T-helper 2 cell (primary cell): ENCODE data around the gene KIFC3.

Experiments
- DNase-seq, 5 experiments: peaks; one replicate each; pipeline versions ENCODE4 v3.0.0 to v3.0.0-alpha.2; 2012 to 2022

Gene KIFC3

GRCh38 chr16:57764341-57765159, 37.7 kb downstream of the KIFC3 start:
- peak in 3 of 5 experiments; percentile 18 to 35 (median 28) for DNase-seq

- no peak for DNase-seq
Measured at GRCh38 chr16:57764006-57764340, 38.3 kb downstream of the KIFC3 start.

- no peak for DNase-seq
Measured at GRCh38 chr16:57763285-57764005, 38.8 kb downstream of the KIFC3 start.

GRCh38 chr16:57762365-57763040, 39.8 kb downstream of the KIFC3 start:
- no peak for DNase-seq

- no peak for DNase-seq
Measured at GRCh38 chr16:57761957-57762356, 40.3 kb downstream of the KIFC3 start.

- DNase-seq = no peak
Measured at GRCh38 chr16:57761301-57761700, 41.0 kb downstream of the KIFC3 start.

GRCh38 chr16:57760357-57761160, 41.7 kb downstream of the KIFC3 start:
- no peak for DNase-seq

GRCh38 chr16:57759541-57760356, 42.5 kb downstream of the KIFC3 start:
- no peak for DNase-seq

GRCh38 chr16:57759131-57759530, 43.2 kb downstream of the KIFC3 start:
- DNase-seq = no peak

GRCh38 chr16:57758331-57759117, 43.8 kb downstream of the KIFC3 start:
- no peak for DNase-seq

- no peak for DNase-seq
Measured at GRCh38 chr16:57757883-57758282, 44.4 kb downstream of the KIFC3 start.

GRCh38 chr16:57757326-57757786, 44.9 kb downstream of the KIFC3 start:
- DNase-seq = peak; percentile 73 to 86 (median 78)

- DNase-seq = no peak
Measured at GRCh38 chr16:57756424-57757325, 45.6 kb downstream of the KIFC3 start.

GRCh38 chr16:57755726-57756423, 46.4 kb downstream of the KIFC3 start:
- no peak for DNase-seq

GRCh38 chr16:57755061-57755684, 47.1 kb downstream of the KIFC3 start:
- DNase-seq = no peak

- DNase-seq = no peak
Measured at GRCh38 chr16:57754354-57755060, 47.8 kb downstream of the KIFC3 start.

- DNase-seq = no peak
Measured at GRCh38 chr16:57753448-57754353, 48.6 kb downstream of the KIFC3 start.
